Lower leg skin (tissue), 3 donors: ENCODE data around the gene PTPRN2.

Source experiments
- POLR2A ChIP-seq, 2 donors: fragments of 450-650 bp; IDR thresholded peaks; one replicate each; pipeline ENCODE4 v1.6.1; 2016 to 2017; ENCODE audit warnings: antibody characterized with exemption in 2 of 2, mild to moderate bottlenecking in 1 of 2, moderate library complexity in 1 of 2
- TF ChIP-seq, protein P1 (sequence below), 3 donors: fragments of 450-650 bp; IDR thresholded peaks; one replicate each; pipeline ENCODE4 v1.5.1; 2016; ENCODE audit warnings: antibody characterized with exemption in 3 of 3, mild to moderate bottlenecking in 3 of 3, moderate library complexity in 2 of 3

DNA sequence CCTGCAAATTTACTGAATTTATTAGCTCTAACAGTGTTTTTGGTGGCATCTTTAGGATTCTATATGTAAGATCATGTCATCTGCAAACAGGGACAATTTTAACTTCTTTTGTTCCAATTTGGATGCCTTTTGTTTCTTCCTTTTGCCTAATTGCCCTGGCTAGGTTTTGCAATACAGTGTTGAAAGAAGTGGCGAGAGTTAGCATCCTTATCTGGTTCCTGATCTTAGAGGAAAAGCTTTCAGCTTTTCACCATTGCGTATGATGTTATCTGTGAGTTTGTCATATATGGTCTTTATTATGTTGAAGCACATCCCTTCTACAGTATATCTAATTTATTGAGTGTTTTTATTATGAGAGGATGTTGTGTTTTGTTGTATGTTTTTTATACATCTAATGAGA is 301.4 kb downstream of the PTPRN2 start:
- TF ChIP-seq POLR2A (IDR thresholded peaks at IDR 0.05) = no peak
- TF ChIP-seq, protein P1, sequence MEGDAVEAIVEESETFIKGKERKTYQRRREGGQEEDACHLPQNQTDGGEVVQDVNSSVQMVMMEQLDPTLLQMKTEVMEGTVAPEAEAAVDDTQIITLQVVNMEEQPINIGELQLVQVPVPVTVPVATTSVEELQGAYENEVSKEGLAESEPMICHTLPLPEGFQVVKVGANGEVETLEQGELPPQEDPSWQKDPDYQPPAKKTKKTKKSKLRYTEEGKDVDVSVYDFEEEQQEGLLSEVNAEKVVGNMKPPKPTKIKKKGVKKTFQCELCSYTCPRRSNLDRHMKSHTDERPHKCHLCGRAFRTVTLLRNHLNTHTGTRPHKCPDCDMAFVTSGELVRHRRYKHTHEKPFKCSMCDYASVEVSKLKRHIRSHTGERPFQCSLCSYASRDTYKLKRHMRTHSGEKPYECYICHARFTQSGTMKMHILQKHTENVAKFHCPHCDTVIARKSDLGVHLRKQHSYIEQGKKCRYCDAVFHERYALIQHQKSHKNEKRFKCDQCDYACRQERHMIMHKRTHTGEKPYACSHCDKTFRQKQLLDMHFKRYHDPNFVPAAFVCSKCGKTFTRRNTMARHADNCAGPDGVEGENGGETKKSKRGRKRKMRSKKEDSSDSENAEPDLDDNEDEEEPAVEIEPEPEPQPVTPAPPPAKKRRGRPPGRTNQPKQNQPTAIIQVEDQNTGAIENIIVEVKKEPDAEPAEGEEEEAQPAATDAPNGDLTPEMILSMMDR (IDR thresholded peaks at IDR 0.05) = no peak
